ENCODE measurements around the gene UNC93B1. TPM values are rescaled to one million over a fixed set of nuclear protein-coding genes. Genes with fewer than 3 reads are reported as not detected.
"Not testable (repeated sequence)": the region's sequence is repeated elsewhere in the genome, so short reads cannot be mapped to it uniquely, and the experiment has no call there.

Gene UNC93B1
- total and polyA plus RNA-seq, 2 of the 8 experiments (the other 6 are each of a cell fraction or from before 2014, with no cell fraction given) = 18.9 to 34.3 TPM

- H2BK20ac ChIP-seq (ENCODE audit: low read length); H3K56ac ChIP-seq (replicated peaks; ENCODE audit: insufficient read length, low read depth, low read length); FAIRE-seq; H4K5ac ChIP-seq (ENCODE audit: insufficient read length, low read depth, low read length); H3K9me3 ChIP-seq (ENCODE audit: insufficient read depth in 2 of 2, low read depth in 1 of 2, low read length in 1 of 2); DNase-seq (ENCODE audit: low read depth in 1 of 2, low spot score in 2 of 2); H4K91ac ChIP-seq (replicated peaks; ENCODE audit: insufficient read length, low read length); H2BK120ac ChIP-seq (replicated peaks; ENCODE audit: low read depth, low read length); H3K4ac ChIP-seq (replicated peaks; ENCODE audit: insufficient read length, low read depth, low read length); H2BK12ac ChIP-seq (ENCODE audit: low read depth, low read length); H4K20me1 ChIP-seq (replicated peaks in 1 of 2; ENCODE audit: control insufficient read depth in 1 of 2, insufficient read depth in 2 of 2, low read length in 2 of 2); H3K79me2 ChIP-seq (ENCODE audit: control insufficient read depth in 1 of 2, insufficient read depth in 2 of 2, low read length in 2 of 2); H3K18ac ChIP-seq (ENCODE audit: extremely low read depth, low read length); H3K27ac ChIP-seq (ENCODE audit: low read depth, low read length); H3K79me1 ChIP-seq (ENCODE audit: low read depth, low read length); H3K4me2 ChIP-seq (ENCODE audit: insufficient read depth in 1 of 2, low read depth in 2 of 2, low read length in 2 of 2); POLR2A ChIA-PET (ENCODE audit: partially characterized antibody); H3K4me1 ChIP-seq (replicated peaks in 1 of 4; ENCODE audit: control insufficient read depth in 3 of 4, insufficient read depth in 4 of 4, low read length in 3 of 4); H3K23ac ChIP-seq (ENCODE audit: insufficient read length); H2AFZ ChIP-seq (ENCODE audit: low read length); H3K36me3 ChIP-seq (ENCODE audit: control insufficient read depth in 2 of 4, insufficient read depth in 4 of 4, low read length in 3 of 4); H2BK5ac ChIP-seq (ENCODE audit: low read depth, low read length); H2AK5ac ChIP-seq (ENCODE audit: low read depth, low read length); H3K4me3 ChIP-seq (ENCODE audit: extremely low read depth in 1 of 4, insufficient read depth in 2 of 4, low read depth in 3 of 4, low read length in 4 of 4); H3K9ac ChIP-seq (replicated peaks in 1 of 4; ENCODE audit: extremely low read depth in 1 of 4, low read depth in 3 of 4, low read length in 3 of 4); H3K14ac ChIP-seq (ENCODE audit: insufficient read length); H4K8ac ChIP-seq (ENCODE audit: extremely low read depth, insufficient read depth, low read length); H2BK15ac ChIP-seq (ENCODE audit: low read length); H3K27me3 ChIP-seq (replicated peaks in 1 of 4; ENCODE audit: control insufficient read depth in 3 of 4, extremely low read depth in 1 of 4, insufficient read depth in 3 of 4, low read length in 3 of 4); H3K23me2 ChIP-seq (ENCODE audit: low read depth, low read length): not testable (repeated sequence)
- CTCF ChIA-PET (ENCODE audit: partially characterized antibody) = interaction anchor here (1.2 to 2.1 kb wide), 4 partner anchors 9 to 56 kb away, joined by 4 to 13 read pairs (median 4); no protein-coding TSS in a partner anchor
- WGBS, 2 experiments (ENCODE audit: extremely low coverage in 1 of 2, insufficient coverage in 1 of 2, insufficient read length in 1 of 2, insufficient replicate concordance in 2 of 2, low coverage in 1 of 2, low lambda C conversion rate in 2 of 2, missing lambda C conversion rate in 1 of 2) = 94% methylated on average over 10 of the region's 10 CpGs; no CpG with 5 or more reads in 1 of the 2 experiments
Measured at GRCh38 chr11:67981226-67981625, 22.7 kb downstream of the UNC93B1 start.

Measured in H1 (cell line).